ENCODE results near the gene ZC3H7A.

DNA sequence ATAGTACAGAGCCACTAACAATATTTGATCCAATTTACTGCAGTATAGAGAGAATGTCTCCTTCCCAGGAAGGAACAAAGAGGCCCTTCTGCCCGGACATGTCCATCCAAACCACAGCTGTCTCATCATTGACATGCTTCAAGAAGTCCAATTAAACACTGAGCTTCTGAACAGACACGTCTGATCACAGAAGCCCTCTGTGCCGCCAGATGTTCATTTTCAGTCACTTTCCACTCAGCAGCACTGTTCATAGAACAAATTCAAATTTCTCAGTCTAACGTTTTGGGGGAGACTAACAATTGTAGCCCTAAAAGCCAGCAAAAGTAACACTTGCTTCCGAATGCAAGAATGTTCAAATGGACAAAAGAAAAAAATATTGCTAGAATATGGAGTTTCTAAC lies 15.3 kb downstream of the ZC3H7A start:
- TF ChIP-seq, protein P1, sequence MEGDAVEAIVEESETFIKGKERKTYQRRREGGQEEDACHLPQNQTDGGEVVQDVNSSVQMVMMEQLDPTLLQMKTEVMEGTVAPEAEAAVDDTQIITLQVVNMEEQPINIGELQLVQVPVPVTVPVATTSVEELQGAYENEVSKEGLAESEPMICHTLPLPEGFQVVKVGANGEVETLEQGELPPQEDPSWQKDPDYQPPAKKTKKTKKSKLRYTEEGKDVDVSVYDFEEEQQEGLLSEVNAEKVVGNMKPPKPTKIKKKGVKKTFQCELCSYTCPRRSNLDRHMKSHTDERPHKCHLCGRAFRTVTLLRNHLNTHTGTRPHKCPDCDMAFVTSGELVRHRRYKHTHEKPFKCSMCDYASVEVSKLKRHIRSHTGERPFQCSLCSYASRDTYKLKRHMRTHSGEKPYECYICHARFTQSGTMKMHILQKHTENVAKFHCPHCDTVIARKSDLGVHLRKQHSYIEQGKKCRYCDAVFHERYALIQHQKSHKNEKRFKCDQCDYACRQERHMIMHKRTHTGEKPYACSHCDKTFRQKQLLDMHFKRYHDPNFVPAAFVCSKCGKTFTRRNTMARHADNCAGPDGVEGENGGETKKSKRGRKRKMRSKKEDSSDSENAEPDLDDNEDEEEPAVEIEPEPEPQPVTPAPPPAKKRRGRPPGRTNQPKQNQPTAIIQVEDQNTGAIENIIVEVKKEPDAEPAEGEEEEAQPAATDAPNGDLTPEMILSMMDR (IDR thresholded peaks at IDR 0.05), result no peak
- TF ChIP-seq, protein P2, sequence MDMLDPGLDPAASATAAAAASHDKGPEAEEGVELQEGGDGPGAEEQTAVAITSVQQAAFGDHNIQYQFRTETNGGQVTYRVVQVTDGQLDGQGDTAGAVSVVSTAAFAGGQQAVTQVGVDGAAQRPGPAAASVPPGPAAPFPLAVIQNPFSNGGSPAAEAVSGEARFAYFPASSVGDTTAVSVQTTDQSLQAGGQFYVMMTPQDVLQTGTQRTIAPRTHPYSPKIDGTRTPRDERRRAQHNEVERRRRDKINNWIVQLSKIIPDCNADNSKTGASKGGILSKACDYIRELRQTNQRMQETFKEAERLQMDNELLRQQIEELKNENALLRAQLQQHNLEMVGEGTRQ (CRISPR knock-in tag; IDR thresholded peaks at IDR 0.05), result no peak
- TF ChIP-seq, protein P3, sequence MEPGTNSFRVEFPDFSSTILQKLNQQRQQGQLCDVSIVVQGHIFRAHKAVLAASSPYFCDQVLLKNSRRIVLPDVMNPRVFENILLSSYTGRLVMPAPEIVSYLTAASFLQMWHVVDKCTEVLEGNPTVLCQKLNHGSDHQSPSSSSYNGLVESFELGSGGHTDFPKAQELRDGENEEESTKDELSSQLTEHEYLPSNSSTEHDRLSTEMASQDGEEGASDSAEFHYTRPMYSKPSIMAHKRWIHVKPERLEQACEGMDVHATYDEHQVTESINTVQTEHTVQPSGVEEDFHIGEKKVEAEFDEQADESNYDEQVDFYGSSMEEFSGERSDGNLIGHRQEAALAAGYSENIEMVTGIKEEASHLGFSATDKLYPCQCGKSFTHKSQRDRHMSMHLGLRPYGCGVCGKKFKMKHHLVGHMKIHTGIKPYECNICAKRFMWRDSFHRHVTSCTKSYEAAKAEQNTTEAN (CRISPR knock-in tag; IDR thresholded peaks at IDR 0.05), result no peak
